IMR-90 (cell line): ENCODE results near the gene ENTPD1. TPM values are rescaled to one million over a fixed set of nuclear protein-coding genes. Genes with fewer than 3 reads are reported as not detected.

Source experiments
- ATAC-seq: fragments of 200-7000 bp; cut with Tn5 transposase; 2 replicates; pipeline ENCODE4 v1.9.1; 2020; ENCODE audit warnings: low read depth, mild to moderate bottlenecking, moderate library complexity
- BruUV-seq: library from RNA; stranded (reverse); fragments of 400-500 nt; replicated peaks from 2 replicates; lab custom pipeline; 2021; lab: Mats Ljungman, UMichigan
- CTCF ChIA-PET: fragments of 300-600 bp; formaldehyde crosslinking; extraction: SDS; loops from one replicate; lab custom pipeline; 2021; ENCODE audit warnings: antibody characterized with exemption; lab: Yijun Ruan, JAX
- POLR2A ChIA-PET: fragments of 300-600 bp; sonication (Branson Sonifier 250); formaldehyde crosslinking; loops from one replicate; lab custom pipeline; 2022; ENCODE audit warnings: antibody characterized with exemption; ENCODE audit not compliant: unreplicated experiment; lab: Charles Lee
- DNase-seq: peaks from one replicate; pipeline ENCODE4 v3.0.0; 2013
- H2AFZ ChIP-seq: replicated peaks from 2 replicates; pipeline ENCODE3; 2013; ENCODE audit warnings: low read length, mild to moderate bottlenecking; ENCODE audit not compliant: poor library complexity
- H2AK5ac ChIP-seq: 2 replicates; pipeline ENCODE4 v1.6.1; 2013; ENCODE audit warnings: low read depth, low read length, inconsistent platforms
- H2AK9ac ChIP-seq: replicated peaks from 2 replicates; pipeline ENCODE3; 2013; ENCODE audit warnings: mild to moderate bottlenecking, low read depth, low read length, moderate library complexity; ENCODE audit not compliant: poor library complexity
- H2BK120ac ChIP-seq: 2 replicates; pipeline ENCODE4 v1.6.1; 2013; ENCODE audit warnings: low read depth, low read length, inconsistent platforms
- H2BK15ac ChIP-seq: 3 replicates; pipeline ENCODE4 v1.6.1; 2013; ENCODE audit warnings: low read depth, low read length, inconsistent platforms
- H2BK20ac ChIP-seq: 2 replicates; pipeline ENCODE4 v1.6.1; 2013; ENCODE audit warnings: low read depth, mild to moderate bottlenecking, inconsistent platforms, low read length, moderate library complexity
- H2BK5ac ChIP-seq: 2 replicates; pipeline ENCODE4 v1.6.1; 2013; ENCODE audit warnings: mild to moderate bottlenecking, low read depth, low read length, inconsistent platforms; ENCODE audit not compliant: poor library complexity, severe bottlenecking
- H3K14ac ChIP-seq: replicated peaks from 2 replicates; pipeline ENCODE4 v1.6.1; 2013; ENCODE audit warnings: low read depth, low read length, inconsistent platforms
- H3K18ac ChIP-seq: 2 replicates; pipeline ENCODE4 v1.6.1; 2013; ENCODE audit warnings: low read depth, low read length, control low read depth
- H3K23ac ChIP-seq: 2 replicates; pipeline ENCODE4 v1.6.1; 2013; ENCODE audit warnings: low read depth, low read length, inconsistent platforms
- H3K27ac ChIP-seq: 2 replicates; pipeline ENCODE4 v1.5.1; 2013; ENCODE audit warnings: mild to moderate bottlenecking, control low read depth, low read length; ENCODE audit not compliant: insufficient read depth
- H3K27me3 ChIP-seq: 2 replicates; pipeline ENCODE4 v1.6.1; 2013; ENCODE audit warnings: low read length; ENCODE audit not compliant: control insufficient read depth, insufficient read depth
- H3K36me3 ChIP-seq: 2 replicates; pipeline ENCODE4 v1.6.1; 2013; ENCODE audit warnings: low read length, mixed read lengths; ENCODE audit not compliant: control insufficient read depth, insufficient read depth
- H3K4ac ChIP-seq: 2 replicates; pipeline ENCODE4 v1.6.1; 2013; ENCODE audit warnings: low read depth, low read length, inconsistent platforms
- H3K4me1 ChIP-seq: 2 replicates; pipeline ENCODE4 v1.6.1; 2013; ENCODE audit warnings: low read length, mixed read lengths; ENCODE audit not compliant: control insufficient read depth, insufficient read depth
- H3K4me2 ChIP-seq: 2 replicates; pipeline ENCODE4 v1.6.1; 2013; ENCODE audit warnings: low read depth, mild to moderate bottlenecking, control low read depth, low read length, moderate library complexity
- H3K4me3 ChIP-seq: 2 replicates; pipeline ENCODE4 v1.5.1; 2013; ENCODE audit warnings: low read depth, mild to moderate bottlenecking, control low read depth, low read length, moderate library complexity; ENCODE audit not compliant: insufficient read depth
- H3K56ac ChIP-seq: 2 replicates; pipeline ENCODE4 v1.6.1; 2013; ENCODE audit warnings: low read length, inconsistent platforms; ENCODE audit not compliant: insufficient read depth; ENCODE audit errors: extremely low read depth
- H3K79me1 ChIP-seq, 2 experiments: 2 replicates each; pipeline ENCODE4 v1.6.1; 2013; ENCODE audit warnings: low read length in 2 of 2, inconsistent platforms in 1 of 2, low read depth in 1 of 2
- H3K9ac ChIP-seq: 2 replicates; pipeline ENCODE4 v1.6.1; 2013; ENCODE audit warnings: low read depth, low read length, control low read depth
- H3K9me1 ChIP-seq: 2 replicates; pipeline ENCODE4 v1.6.1; 2013; ENCODE audit warnings: low read length, inconsistent platforms; ENCODE audit not compliant: insufficient read depth
- H3K9me3 ChIP-seq: 2 replicates; pipeline ENCODE4 v1.6.1; 2013; ENCODE audit warnings: low read length; ENCODE audit not compliant: control insufficient read depth, insufficient read depth
- H4K20me1 ChIP-seq: 2 replicates; pipeline ENCODE4 v1.6.1; 2013; ENCODE audit warnings: low read length, inconsistent platforms; ENCODE audit not compliant: insufficient read depth
- H4K5ac ChIP-seq: 2 replicates; pipeline ENCODE4 v1.6.1; 2013; ENCODE audit warnings: mild to moderate bottlenecking, low read depth, low read length, control low read depth
- H4K8ac ChIP-seq, 2 experiments: 2 replicates each; pipeline ENCODE4 v1.6.1; 2013; ENCODE audit warnings: low read depth in 2 of 2, low read length in 2 of 2, control low read depth in 1 of 2, inconsistent platforms in 1 of 2
- H4K91ac ChIP-seq: 2 replicates; pipeline ENCODE4 v1.6.1; 2013; ENCODE audit warnings: low read depth, low read length, inconsistent platforms; ENCODE audit not compliant: insufficient read depth
- BHLHE40 ChIP-seq: fragments of 150-350 bp; IDR thresholded peaks from 2 replicates; pipeline ENCODE4 v1.6.1; 2016; ENCODE audit warnings: mild to moderate bottlenecking, low read depth, low read length
- CEBPB ChIP-seq: IDR thresholded peaks from 2 replicates; pipeline ENCODE4 v1.6.1; 2012; ENCODE audit warnings: low read depth, low read length, improper control_type of control experiment
- CHD1 ChIP-seq: IDR thresholded peaks from 2 replicates; pipeline ENCODE4 v1.6.1; 2012; ENCODE audit warnings: low read depth, low read length, improper control_type of control experiment
- FOS ChIP-seq: fragments of 150-350 bp; IDR thresholded peaks from 2 replicates; pipeline ENCODE4 v1.6.1; 2016; ENCODE audit warnings: low read depth, low read length
- MAFK ChIP-seq: IDR thresholded peaks from 2 replicates; pipeline ENCODE4 v1.6.1; 2012; ENCODE audit warnings: low read depth, low read length, improper control_type of control experiment
- MAZ ChIP-seq: IDR thresholded peaks from 2 replicates; pipeline ENCODE4 v1.6.1; 2012; ENCODE audit warnings: low read depth, mild to moderate bottlenecking, low read length, improper control_type of control experiment, moderate library complexity, borderline replicate concordance
- MXI1 ChIP-seq: IDR thresholded peaks from 2 replicates; pipeline ENCODE4 v1.6.1; 2012; ENCODE audit warnings: low read depth, mild to moderate bottlenecking, low read length, moderate library complexity, borderline replicate concordance
- POLR2A ChIP-seq: IDR thresholded peaks from 2 replicates; pipeline ENCODE4 v1.6.1; 2012; ENCODE audit warnings: mild to moderate bottlenecking, low read depth, low read length
- RAD21 ChIP-seq: IDR thresholded peaks from 2 replicates; pipeline ENCODE4 v1.6.1; 2012; ENCODE audit warnings: low read length, improper control_type of control experiment
- RCOR1 ChIP-seq: IDR thresholded peaks from 2 replicates; pipeline ENCODE4 v1.6.1; 2012; ENCODE audit warnings: mild to moderate bottlenecking, low read length, improper control_type of control experiment; ENCODE audit not compliant: insufficient replicate concordance
- WGBS, 2 experiments: methylation state at CpG; one replicate each; pipeline versions ENCODE4 v1.1.5 to v1.1.7; 2013; ENCODE audit warnings: missing lambda C conversion rate in 2 of 2; ENCODE audit not compliant: insufficient read length in 1 of 2; ENCODE audit errors: extremely low coverage in 2 of 2; 5-methylcytosine and 5-hydroxymethylcytosine counted together
- dilution Hi-C: fragments of 300-500 bp; cut with HindIII; formaldehyde crosslinking; loops from one replicate; pipeline ENCODE4 v1.14.3; 2018; ENCODE audit warnings: low sequenced_read_pairs; ENCODE audit not compliant: unreplicated experiment
- in situ Hi-C: fragments of 300-500 bp; cut with MboI; formaldehyde crosslinking; loops from 3 replicates; pipeline ENCODE4 v1.14.3; 2019; ENCODE audit warnings: low sequenced_read_pairs, inconsistent platforms, mixed read lengths
- intact Hi-C: fragments of 100-400 bp; cut with micrococcal nuclease; formaldehyde crosslinking; loops from 2 replicates; pipeline ENCODE4 v1.10.0; 2022
- polyA plus RNA-seq, 3 experiments: library from polyadenylated mRNA; depleted of rRNA; stranded (reverse); fragments of >200 nt; gene quantifications; 2 replicates each; pipeline ENCODE4 v1.2.3, GENCODE V29; 2012; ENCODE audit warnings: low replicate concordance in 1 of 3
- total RNA-seq: library from RNA; depleted of rRNA; stranded (reverse); fragments of >200 nt; gene quantifications from 2 replicates; pipeline ENCODE4 v1.2.3, GENCODE V29; 2012
- TF ChIP-seq, protein P1 (sequence below): conservative IDR thresholded peaks from 2 replicates; pipeline ENCODE4 v1.5.1; 2012; ENCODE audit warnings: mild to moderate bottlenecking, low read depth, low read length, improper control_type of control experiment
- TF ChIP-seq, protein P2 (sequence below): fragments of 150-350 bp; IDR thresholded peaks from 2 replicates; pipeline ENCODE4 v1.6.1; 2016; ENCODE audit warnings: low read depth, mild to moderate bottlenecking, low read length, moderate library complexity, borderline replicate concordance
- TF ChIP-seq, protein P3 (sequence below): fragments of 150-350 bp; IDR thresholded peaks from 2 replicates; pipeline ENCODE4 v1.6.1; 2017; ENCODE audit warnings: mild to moderate bottlenecking, antibody characterized with exemption, low read length, low read depth

The ENTPD1 gene
- total and polyA plus RNA-seq, 2 of the 4 experiments (the other 2 are of a cell fraction): under 0.01 TPM; not detected in 1

DNA sequence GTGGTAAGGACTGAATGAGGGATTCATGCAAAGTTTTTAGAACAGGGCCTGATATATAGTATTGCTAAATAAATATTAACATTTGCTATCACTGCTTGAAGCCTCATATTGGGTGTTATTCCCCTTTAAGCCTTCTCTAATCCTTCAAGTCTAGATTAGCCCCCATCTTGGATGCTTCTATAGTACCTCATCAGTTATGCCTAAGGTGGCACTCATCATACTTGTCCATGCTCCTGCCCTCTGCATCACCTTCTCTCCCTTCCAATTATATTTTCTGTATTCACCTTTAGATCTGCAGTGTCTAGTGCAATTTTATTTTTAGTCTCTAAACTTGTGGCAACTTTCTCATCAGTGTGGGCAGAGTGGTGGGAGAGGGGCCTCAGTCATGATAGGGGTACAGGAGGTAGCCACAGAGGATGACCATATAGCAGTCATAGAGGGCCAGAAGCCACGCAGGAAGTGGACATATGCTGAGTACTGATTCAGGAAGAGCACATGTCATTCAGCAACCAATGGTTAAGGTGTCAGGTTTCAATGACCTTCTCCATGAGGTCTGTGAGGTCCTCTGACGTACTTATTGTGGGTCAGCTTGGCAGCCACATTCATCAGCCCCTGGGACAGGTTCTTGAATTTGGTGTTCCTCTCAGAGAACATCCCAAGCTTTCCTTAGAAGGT, 2.5 kb downstream of the ENTPD1 start:
- H3K9me3 ChIP-seq: no peaks in the 10 kb centered on the region
- H3K4me3 ChIP-seq: no peak overlapping the region
- no peak overlapping the region for H3K56ac ChIP-seq
- peaks cover 4% of the 10 kb centered on the region; the same call in 1 of the 2 replicates for H3K4me1 ChIP-seq
- dilution Hi-C loops (no loop called here), in situ Hi-C loops (no loop called here), intact Hi-C loops (no loop called here)
- no peak overlapping the region for H2BK20ac ChIP-seq
- DNase-seq: peak; percentile 6
- H4K5ac ChIP-seq: no peak overlapping the region
- H2AFZ ChIP-seq: peak overlapping the region; percentile 2
- H3K18ac ChIP-seq: no peak overlapping the region
- no peak overlapping the region for H2BK15ac ChIP-seq
- no peak for ATAC-seq
- no peaks in the 10 kb centered on the region for H4K20me1 ChIP-seq
- ChIA-PET CTCF (no interaction called here), POLR2A (no interaction called here)
- H4K8ac ChIP-seq: no peak overlapping the region
- no peak overlapping the region for H2BK5ac ChIP-seq
- no peaks in the 10 kb centered on the region for H3K36me3 ChIP-seq
- no peak overlapping the region for H3K4me2 ChIP-seq
- H3K79me1 ChIP-seq: no peaks in the 10 kb centered on the region
- TF ChIP-seq MXI1 (no peak), POLR2A (no peak), MAFK (no peak), CEBPB (no peak), RAD21 (no peak), CHD1 (no peak), FOS (no peak), RCOR1 (no peak), BHLHE40 (no peak), MAZ (no peak)
- TF ChIP-seq, protein P1, sequence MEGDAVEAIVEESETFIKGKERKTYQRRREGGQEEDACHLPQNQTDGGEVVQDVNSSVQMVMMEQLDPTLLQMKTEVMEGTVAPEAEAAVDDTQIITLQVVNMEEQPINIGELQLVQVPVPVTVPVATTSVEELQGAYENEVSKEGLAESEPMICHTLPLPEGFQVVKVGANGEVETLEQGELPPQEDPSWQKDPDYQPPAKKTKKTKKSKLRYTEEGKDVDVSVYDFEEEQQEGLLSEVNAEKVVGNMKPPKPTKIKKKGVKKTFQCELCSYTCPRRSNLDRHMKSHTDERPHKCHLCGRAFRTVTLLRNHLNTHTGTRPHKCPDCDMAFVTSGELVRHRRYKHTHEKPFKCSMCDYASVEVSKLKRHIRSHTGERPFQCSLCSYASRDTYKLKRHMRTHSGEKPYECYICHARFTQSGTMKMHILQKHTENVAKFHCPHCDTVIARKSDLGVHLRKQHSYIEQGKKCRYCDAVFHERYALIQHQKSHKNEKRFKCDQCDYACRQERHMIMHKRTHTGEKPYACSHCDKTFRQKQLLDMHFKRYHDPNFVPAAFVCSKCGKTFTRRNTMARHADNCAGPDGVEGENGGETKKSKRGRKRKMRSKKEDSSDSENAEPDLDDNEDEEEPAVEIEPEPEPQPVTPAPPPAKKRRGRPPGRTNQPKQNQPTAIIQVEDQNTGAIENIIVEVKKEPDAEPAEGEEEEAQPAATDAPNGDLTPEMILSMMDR: no peak
- TF ChIP-seq, protein P2, sequence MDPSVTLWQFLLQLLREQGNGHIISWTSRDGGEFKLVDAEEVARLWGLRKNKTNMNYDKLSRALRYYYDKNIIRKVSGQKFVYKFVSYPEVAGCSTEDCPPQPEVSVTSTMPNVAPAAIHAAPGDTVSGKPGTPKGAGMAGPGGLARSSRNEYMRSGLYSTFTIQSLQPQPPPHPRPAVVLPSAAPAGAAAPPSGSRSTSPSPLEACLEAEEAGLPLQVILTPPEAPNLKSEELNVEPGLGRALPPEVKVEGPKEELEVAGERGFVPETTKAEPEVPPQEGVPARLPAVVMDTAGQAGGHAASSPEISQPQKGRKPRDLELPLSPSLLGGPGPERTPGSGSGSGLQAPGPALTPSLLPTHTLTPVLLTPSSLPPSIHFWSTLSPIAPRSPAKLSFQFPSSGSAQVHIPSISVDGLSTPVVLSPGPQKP: no peak
- TF ChIP-seq, protein P3, sequence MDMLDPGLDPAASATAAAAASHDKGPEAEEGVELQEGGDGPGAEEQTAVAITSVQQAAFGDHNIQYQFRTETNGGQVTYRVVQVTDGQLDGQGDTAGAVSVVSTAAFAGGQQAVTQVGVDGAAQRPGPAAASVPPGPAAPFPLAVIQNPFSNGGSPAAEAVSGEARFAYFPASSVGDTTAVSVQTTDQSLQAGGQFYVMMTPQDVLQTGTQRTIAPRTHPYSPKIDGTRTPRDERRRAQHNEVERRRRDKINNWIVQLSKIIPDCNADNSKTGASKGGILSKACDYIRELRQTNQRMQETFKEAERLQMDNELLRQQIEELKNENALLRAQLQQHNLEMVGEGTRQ: no peak
- H2AK5ac ChIP-seq: no peak overlapping the region
- H3K23ac ChIP-seq: no peak overlapping the region
- no TSS peak for BruUV-seq
- no peaks in the 10 kb centered on the region for H3K9me1 ChIP-seq
- no CpG with 5 or more reads among the region's 2 CpGs for WGBS, 2 experiments
- no peaks in the 10 kb centered on the region for H3K27me3 ChIP-seq
- H4K91ac ChIP-seq: no peak overlapping the region
- H3K27ac ChIP-seq: no peak overlapping the region
- no peak overlapping the region for H3K4ac ChIP-seq
- H3K9ac ChIP-seq: no peak overlapping the region
- H2BK120ac ChIP-seq: no peak overlapping the region
- no peak overlapping the region for H3K14ac ChIP-seq
- H2AK9ac ChIP-seq: no peak overlapping the region
